Neural cell (in vitro differentiated cells): ENCODE results near the gene SLC37A1. TPM values are rescaled to one million over a fixed set of nuclear protein-coding genes. Genes with fewer than 3 reads are reported as not detected.

Experiments
- H2AFZ ChIP-seq: fragments of 200-600, 300-800 bp; sonication (generic), shearing (Covaris generic); 2 replicates; pipeline ENCODE4 v1.6.0; 2014; ENCODE audit warnings: low read depth, mild to moderate bottlenecking, antibody characterized with exemption, low read length, moderate library complexity
- H3F3A ChIP-seq: fragments of 200-600 bp; shearing (Covaris generic); 2 replicates; pipeline ENCODE4 v1.6.1; 2016; ENCODE audit warnings: mild to moderate bottlenecking, moderate library complexity, mixed read lengths, antibody characterized with exemption, low read length; ENCODE audit not compliant: insufficient read depth, poor library complexity, severe bottlenecking
- H3K27ac ChIP-seq: fragments of 200-600, 300-800 bp; sonication (generic), shearing (Covaris generic); 2 replicates; pipeline ENCODE4 v1.5.1; 2014; ENCODE audit warnings: mild to moderate bottlenecking, low read length, moderate library complexity
- H3K27me3 ChIP-seq: fragments of 300-800, 200-600 bp; sonication (generic), shearing (Covaris generic); 2 replicates; pipeline ENCODE4 v1.6.0; 2014; ENCODE audit warnings: mild to moderate bottlenecking, low read depth, low read length, moderate library complexity; ENCODE audit not compliant: insufficient read depth
- H3K36me3 ChIP-seq: fragments of 300-800, 200-600 bp; sonication (generic), shearing (Covaris generic); 2 replicates; pipeline ENCODE4 v1.5.1; 2014; ENCODE audit warnings: mild to moderate bottlenecking, antibody characterized with exemption, low read length, moderate library complexity; ENCODE audit not compliant: insufficient read depth
- H3K4me2 ChIP-seq: fragments of 300-800, 200-600 bp; sonication (generic), shearing (Covaris generic); 2 replicates; pipeline ENCODE4 v1.6.0; 2014; ENCODE audit warnings: mild to moderate bottlenecking, low read length
- H3K4me3 ChIP-seq: fragments of 300-800, 200-600 bp; sonication (generic), shearing (Covaris generic); 2 replicates; pipeline ENCODE4 v1.5.1; 2014; ENCODE audit warnings: mild to moderate bottlenecking, low read length, moderate library complexity
- H3K79me2 ChIP-seq: fragments of 200-600 bp; shearing (Covaris generic); replicated peaks from 2 replicates; pipeline ENCODE4 v1.6.0; 2014; ENCODE audit warnings: mild to moderate bottlenecking, low read length, moderate library complexity; ENCODE audit not compliant: insufficient read depth
- H3K9ac ChIP-seq: fragments of 300-800, 200-600 bp; sonication (generic), shearing (Covaris generic); 2 replicates; pipeline ENCODE4 v1.6.1; 2016; ENCODE audit warnings: mild to moderate bottlenecking, low read length, mixed read lengths
- H3K9me2 ChIP-seq: fragments of 200-600 bp; shearing (Covaris generic); 2 replicates; pipeline ENCODE4 v1.6.1; 2016; ENCODE audit warnings: mild to moderate bottlenecking, low read length, mixed read lengths; ENCODE audit not compliant: insufficient read depth
- H3K9me3 ChIP-seq: fragments of 200-600, 300-800 bp; sonication (generic), shearing (Covaris generic); 2 replicates; pipeline ENCODE4 v1.6.1; 2016; ENCODE audit warnings: mild to moderate bottlenecking, mixed run types, low read length, moderate library complexity, mixed read lengths
- H4K20me1 ChIP-seq: fragments of 200-600 bp; shearing (Covaris generic); 2 replicates; pipeline ENCODE4 v1.6.1; 2016; ENCODE audit warnings: mild to moderate bottlenecking, mixed run types; ENCODE audit not compliant: insufficient read depth
- CTCF ChIP-seq: fragments of 450-650 bp; IDR thresholded peaks from 2 replicates; pipeline ENCODE4 v1.5.1; 2014; ENCODE audit warnings: antibody characterized with exemption, mild to moderate bottlenecking, moderate library complexity; ENCODE audit not compliant: poor library complexity, severe bottlenecking
- EP300 ChIP-seq: fragments of 450-650 bp; conservative IDR thresholded peaks from 2 replicates; pipeline ENCODE4 v1.6.1; 2014; ENCODE audit warnings: antibody characterized with exemption, mild to moderate bottlenecking, moderate library complexity; ENCODE audit not compliant: poor library complexity, severe bottlenecking
- EZH2 ChIP-seq: fragments of 200-600, 300-800 bp; shearing (Covaris generic), sonication (generic); IDR thresholded peaks from 2 replicates; pipeline ENCODE4 v1.6.1; 2014; ENCODE audit warnings: antibody characterized with exemption, low read length, borderline replicate concordance, mild to moderate bottlenecking; ENCODE audit not compliant: insufficient read depth, poor library complexity, severe bottlenecking
- MXI1 ChIP-seq: fragments of 450-650 bp; conservative IDR thresholded peaks from 2 replicates; pipeline ENCODE4 v1.6.1; 2014; ENCODE audit warnings: antibody characterized with exemption, mild to moderate bottlenecking; ENCODE audit not compliant: poor library complexity, severe bottlenecking
- POLR2AphosphoS5 ChIP-seq: IDR thresholded peaks from 2 replicates; pipeline ENCODE4 v1.6.1; 2012
- RAD21 ChIP-seq: fragments of 450-650 bp; conservative IDR thresholded peaks from 2 replicates; pipeline ENCODE4 v1.6.1; 2014; ENCODE audit warnings: antibody characterized with exemption, mild to moderate bottlenecking, moderate library complexity
- REST ChIP-seq: IDR thresholded peaks from 2 replicates; pipeline ENCODE4 v1.6.1; 2012; ENCODE audit warnings: borderline replicate concordance
- SMC3 ChIP-seq: fragments of 450-650 bp; conservative IDR thresholded peaks from 2 replicates; pipeline ENCODE4 v1.6.1; 2014; ENCODE audit warnings: antibody characterized with exemption, mild to moderate bottlenecking, moderate library complexity; ENCODE audit not compliant: poor library complexity
- TAF1 ChIP-seq: IDR thresholded peaks from 2 replicates; pipeline ENCODE4 v1.6.1; 2012; ENCODE audit warnings: low read depth
- polyA plus RNA-seq: library from polyadenylated mRNA; depleted of rRNA; stranded (reverse); fragments of >200 nt; gene quantifications from 2 replicates; pipeline ENCODE4 v1.2.3, GENCODE V29; 2014

SLC37A1 gene
- polyA plus RNA-seq, 1 donor from 2014 or later: 60.7 TPM

GRCh38 chr21:42554251-42554961 is 40.8 kb downstream of the SLC37A1 start:
- H3K9me2 ChIP-seq: no peaks in the 10 kb centered on the region
- no peaks in the 10 kb centered on the region for H3K79me2 ChIP-seq
- no peaks in the 10 kb centered on the region for H4K20me1 ChIP-seq
- H3K4me2 ChIP-seq: no peak overlapping the region
- H3K4me3 ChIP-seq: no peak overlapping the region
- no peak overlapping the region for H2AFZ ChIP-seq
- TF ChIP-seq TAF1: no peak
- TF ChIP-seq EZH2: no peak
- no peak for TF ChIP-seq RAD21
- H3K27me3 ChIP-seq: no peaks in the 10 kb centered on the region
- no peaks in the 10 kb centered on the region for H3F3A ChIP-seq
- no peak overlapping the region for H3K9ac ChIP-seq
- H3K36me3 ChIP-seq: peaks cover 4% of the 10 kb centered on the region
- no peak overlapping the region for H3K27ac ChIP-seq
- no peaks in the 10 kb centered on the region for H3K9me3 ChIP-seq

- H3K9ac ChIP-seq: no peak overlapping the region
- no peaks in the 10 kb centered on the region for H3K27me3 ChIP-seq
- no peaks in the 10 kb centered on the region for H3K79me2 ChIP-seq
- H3K36me3 ChIP-seq: no peaks in the 10 kb centered on the region
- no peak overlapping the region for H2AFZ ChIP-seq
- H4K20me1 ChIP-seq: no peaks in the 10 kb centered on the region
- no peak overlapping the region for H3K4me3 ChIP-seq
- no peak overlapping the region for H3K27ac ChIP-seq
- no peaks in the 10 kb centered on the region for H3K9me2 ChIP-seq
- no peaks in the 10 kb centered on the region for H3K9me3 ChIP-seq
- H3F3A ChIP-seq: no peaks in the 10 kb centered on the region
- TF ChIP-seq SMC3: no peak
- TF ChIP-seq MXI1: no peak
- no peak for TF ChIP-seq TAF1
- TF ChIP-seq RAD21: no peak
- no peak for TF ChIP-seq CTCF
- no peak for TF ChIP-seq POLR2AphosphoS5
- no peak for TF ChIP-seq REST
- no peak for TF ChIP-seq EP300
- no peak for TF ChIP-seq EZH2
- no peak overlapping the region for H3K4me2 ChIP-seq
These were observed 42.2 kb downstream of the SLC37A1 start for GRCh38 chr21:42555756-42556438.
